WTC11 (cell line): ENCODE results near the gene SMAP1. TPM values are rescaled to one million over a fixed set of nuclear protein-coding genes. Genes with fewer than 3 reads are reported as not detected.

Source experiments
- ATAC-seq: fragments of 200-7000 bp; cut with Tn5 transposase; 2 replicates; pipeline ENCODE4 v1.10.0; 2021; ENCODE audit warnings: mild to moderate bottlenecking, moderate library complexity
- CTCF ChIA-PET: fragments of 300-600 bp; sonication (Branson Sonifier 250); formaldehyde crosslinking; loops from one replicate; lab custom pipeline; 2021; ENCODE audit warnings: antibody characterized with exemption; lab: Charles Lee
- POLR2A ChIA-PET: fragments of 350-600 bp; sonication (Branson Sonifier 250); formaldehyde crosslinking; loops from one replicate; lab custom pipeline; 2021; ENCODE audit warnings: antibody characterized with exemption; lab: Charles Lee
- DNase-seq: peaks from one replicate; pipeline ENCODE4 v3.0.0; 2021; ENCODE audit warnings: low spot score
- H3K27ac Mint-ChIP-seq: 2 replicates; pipeline ENCODE4 v1.8.0; 2021; ENCODE audit warnings: mixed read lengths
- H3K27me3 Mint-ChIP-seq: 2 replicates; pipeline ENCODE4 v1.8.0; 2021; ENCODE audit warnings: low read depth, mild to moderate bottlenecking, moderate library complexity, mixed read lengths
- H3K36me3 Mint-ChIP-seq: 2 replicates; pipeline ENCODE4 v1.8.0; 2021; ENCODE audit warnings: mixed read lengths
- H3K4me1 Mint-ChIP-seq: 2 replicates; pipeline ENCODE4 v1.8.0; 2022; ENCODE audit warnings: mixed read lengths
- H3K4me3 Mint-ChIP-seq: 2 replicates; pipeline ENCODE4 v1.8.0; 2021; ENCODE audit warnings: mild to moderate bottlenecking, moderate library complexity, mixed read lengths
- H3K9me3 Mint-ChIP-seq: 2 replicates; pipeline ENCODE4 v1.8.0; 2021; ENCODE audit warnings: mixed read lengths
- CBFB ChIP-seq: sonication (generic); formaldehyde crosslinking; IDR thresholded peaks from 2 replicates; pipeline ENCODE4 v1.8.1; 2022; ENCODE audit warnings: mild to moderate bottlenecking, low read depth, missing genetic modification reagents
- FOXK1 ChIP-seq: sonication (generic); formaldehyde crosslinking; IDR thresholded peaks from 2 replicates; pipeline ENCODE4 v1.8.0; 2022; ENCODE audit warnings: mild to moderate bottlenecking, moderate library complexity, missing genetic modification reagents
- JUN ChIP-seq: sonication (generic); formaldehyde crosslinking; IDR thresholded peaks from 2 replicates; pipeline ENCODE4 v1.8.0; 2023; ENCODE audit warnings: mild to moderate bottlenecking, missing genetic modification reagents
- MYBL2 ChIP-seq: sonication (generic); formaldehyde crosslinking; IDR thresholded peaks from 2 replicates; pipeline ENCODE4 v1.8.1; 2023; ENCODE audit warnings: mild to moderate bottlenecking, moderate library complexity, missing genetic modification reagents
- NFATC4 ChIP-seq: fragments of 250-450 bp; sonication (Bioruptor Pico); IDR thresholded peaks from 2 replicates; pipeline ENCODE4 v1.9.0; 2021; ENCODE audit warnings: mild to moderate bottlenecking
- NFYB ChIP-seq: sonication (generic); formaldehyde crosslinking; conservative IDR thresholded peaks from 2 replicates; pipeline ENCODE4 v1.8.0; 2022; ENCODE audit warnings: low read depth, missing genetic modification reagents
- RORB ChIP-seq: fragments of 250-450 bp; sonication (Bioruptor Pico); IDR thresholded peaks from 2 replicates; pipeline ENCODE4 v1.9.0; 2021; ENCODE audit warnings: mild to moderate bottlenecking
- SMAD3 ChIP-seq: sonication (generic); formaldehyde crosslinking; IDR thresholded peaks from 2 replicates; pipeline ENCODE4 v1.8.0; 2022; ENCODE audit warnings: missing genetic modification reagents, mild to moderate bottlenecking, borderline replicate concordance
- SMAD4 ChIP-seq: sonication (generic); formaldehyde crosslinking; IDR thresholded peaks from 2 replicates; pipeline ENCODE4 v1.8.0; 2022; ENCODE audit warnings: mild to moderate bottlenecking, missing genetic modification reagents
- TCF7 ChIP-seq: sonication (generic); formaldehyde crosslinking; IDR thresholded peaks from 2 replicates; pipeline ENCODE4 v1.8.0; 2022; ENCODE audit warnings: mild to moderate bottlenecking, low read depth, missing genetic modification reagents, moderate library complexity
- ZBTB21 ChIP-seq: sonication (generic); formaldehyde crosslinking; IDR thresholded peaks from 2 replicates; pipeline ENCODE4 v1.8.1; 2023; ENCODE audit warnings: mild to moderate bottlenecking, missing genetic modification reagents, borderline replicate concordance
- ZNF317 ChIP-seq: sonication (generic); formaldehyde crosslinking; IDR thresholded peaks from 2 replicates; pipeline ENCODE4 v1.8.1; 2023; ENCODE audit warnings: low read depth, mild to moderate bottlenecking, moderate library complexity, missing genetic modification reagents, borderline replicate concordance
- ZNF416 ChIP-seq: fragments of 250-450 bp; sonication (Bioruptor Pico); IDR thresholded peaks from 2 replicates; pipeline ENCODE4 v1.9.0; 2021; ENCODE audit warnings: mild to moderate bottlenecking, inconsistent platforms
- ZNF423 ChIP-seq: fragments of 250-450 bp; sonication (Bioruptor Pico); IDR thresholded peaks from 2 replicates; pipeline ENCODE4 v2.1.2; 2022; ENCODE audit warnings: mild to moderate bottlenecking, moderate library complexity
- total RNA-seq: library from RNA; stranded (reverse); gene quantifications from 3 replicates; pipeline ENCODE4 v1.2.3, GENCODE V29; 2021
- TF ChIP-seq, protein P1 (sequence below): sonication (generic); formaldehyde crosslinking; IDR thresholded peaks from 2 replicates; pipeline ENCODE4 v1.8.1; 2022; ENCODE audit warnings: mild to moderate bottlenecking, moderate library complexity, missing genetic modification reagents
- TF ChIP-seq, protein P2 (sequence below): fragments of 250-450 bp; sonication (Bioruptor Pico); IDR thresholded peaks from 2 replicates; pipeline ENCODE4 v1.9.0; 2021; ENCODE audit warnings: mild to moderate bottlenecking
- TF ChIP-seq, protein P3 (sequence below): sonication (generic); formaldehyde crosslinking; IDR thresholded peaks from 2 replicates; pipeline ENCODE4 v1.8.1; 2022; ENCODE audit warnings: mild to moderate bottlenecking, missing genetic modification reagents, moderate library complexity, borderline replicate concordance
- TF ChIP-seq, protein P4 (sequence below): fragments of 250-450 bp; sonication (Bioruptor Pico); IDR thresholded peaks from 2 replicates; pipeline ENCODE4 v2.1.2; 2022; ENCODE audit warnings: mild to moderate bottlenecking, moderate library complexity
- TF ChIP-seq, protein P5 (sequence below): sonication (generic); formaldehyde crosslinking; IDR thresholded peaks from 2 replicates; pipeline ENCODE4 v1.8.1; 2023; ENCODE audit warnings: mild to moderate bottlenecking, moderate library complexity, missing genetic modification reagents

SMAP1 gene
- total RNA-seq, 1 experiment from 2014 or later, result 29.0 TPM

DNA sequence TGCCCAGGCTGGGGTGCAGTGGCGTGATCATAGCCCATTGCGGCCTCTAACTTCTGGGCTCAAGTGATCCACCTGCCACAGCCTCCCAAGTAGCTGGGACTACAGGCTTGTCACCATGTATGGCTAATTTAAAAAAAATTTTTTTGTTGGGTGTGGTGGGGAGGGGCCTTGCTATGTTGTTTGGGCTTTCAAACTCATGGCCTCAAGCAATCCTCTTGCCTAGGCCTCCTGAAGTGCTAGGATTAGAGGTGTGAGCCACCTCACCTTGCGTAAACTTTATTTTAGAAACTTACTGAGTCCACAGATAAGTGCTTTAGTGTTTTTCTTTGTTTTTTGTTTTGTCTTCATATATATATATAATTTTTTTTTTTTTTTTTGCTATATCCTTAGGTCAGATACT lies 9.1 kb downstream of the SMAP1 start:
- ATAC-seq, result no peak

DNA sequence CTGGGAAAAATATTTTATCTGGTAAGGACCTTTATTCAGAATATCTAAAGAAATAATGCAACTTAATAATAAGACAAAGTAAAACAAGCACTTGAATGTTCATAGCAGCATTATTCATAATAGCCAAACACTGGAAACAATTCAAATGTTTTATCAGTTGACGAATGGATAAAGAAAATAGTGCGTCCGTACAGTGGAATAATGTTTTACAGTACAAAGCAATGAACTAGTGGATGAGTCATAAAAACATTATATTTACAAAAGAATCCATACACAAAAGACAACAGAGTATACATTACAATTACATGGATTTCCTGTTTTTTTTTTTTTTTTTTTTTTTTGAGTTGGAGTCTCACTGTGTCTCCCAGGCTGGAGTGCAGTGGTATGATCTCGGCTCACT lies 12.7 kb downstream of the SMAP1 start:
- POLR2A ChIA-PET, result no interaction called here
- Mint-ChIP-seq H3K9me3 (peaks cover 7% of the 10 kb centered on the region), H3K4me3 (no peak overlapping the region), H3K27me3 (no peaks in the 10 kb centered on the region), H3K27ac (no peak overlapping the region), H3K36me3 (no peaks in the 10 kb centered on the region), H3K4me1 (peaks cover 20% of the 10 kb centered on the region)
- ATAC-seq (no peak), DNase-seq (no peak)
- CTCF ChIA-PET, result interaction anchor here (0.6 to 0.7 kb wide), 2 partner anchors 326 to 795 kb away, joined by 3 to 4 read pairs; no protein-coding TSS in a partner anchor
- TF ChIP-seq RORB (CRISPR knock-in tag), result no peak
- TF ChIP-seq NFYB (CRISPR knock-in tag), result no peak
- TF ChIP-seq JUN, result no peak
- TF ChIP-seq ZBTB21, result no peak
- TF ChIP-seq NFATC4, result no peak
- TF ChIP-seq, protein P1, sequence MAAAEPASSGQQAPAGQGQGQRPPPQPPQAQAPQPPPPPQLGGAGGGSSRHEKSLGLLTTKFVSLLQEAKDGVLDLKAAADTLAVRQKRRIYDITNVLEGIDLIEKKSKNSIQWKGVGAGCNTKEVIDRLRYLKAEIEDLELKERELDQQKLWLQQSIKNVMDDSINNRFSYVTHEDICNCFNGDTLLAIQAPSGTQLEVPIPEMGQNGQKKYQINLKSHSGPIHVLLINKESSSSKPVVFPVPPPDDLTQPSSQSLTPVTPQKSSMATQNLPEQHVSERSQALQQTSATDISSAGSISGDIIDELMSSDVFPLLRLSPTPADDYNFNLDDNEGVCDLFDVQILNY (CRISPR knock-in tag), result no peak

More for the DNA sequence above, 9.1 kb downstream of the SMAP1 start:
- DNase-seq, result no peak
- CTCF ChIA-PET, result interaction anchor here (0.9 to 1.4 kb wide), 2 partner anchors 308 to 367 kb away, joined by 3 to 4 read pairs; no protein-coding TSS in a partner anchor
- Mint-ChIP-seq H3K4me1 (peaks cover 22% of the 10 kb centered on the region), H3K27ac (no peak overlapping the region), H3K9me3 (peaks cover 7% of the 10 kb centered on the region), H3K4me3 (no peak overlapping the region), H3K27me3 (no peaks in the 10 kb centered on the region), H3K36me3 (no peaks in the 10 kb centered on the region)
- POLR2A ChIA-PET, result no interaction called here
- TF ChIP-seq ZNF416 (CRISPR knock-in tag), result no peak
- no peak for TF ChIP-seq SMAD3 (CRISPR knock-in tag)
- TF ChIP-seq, protein P2, sequence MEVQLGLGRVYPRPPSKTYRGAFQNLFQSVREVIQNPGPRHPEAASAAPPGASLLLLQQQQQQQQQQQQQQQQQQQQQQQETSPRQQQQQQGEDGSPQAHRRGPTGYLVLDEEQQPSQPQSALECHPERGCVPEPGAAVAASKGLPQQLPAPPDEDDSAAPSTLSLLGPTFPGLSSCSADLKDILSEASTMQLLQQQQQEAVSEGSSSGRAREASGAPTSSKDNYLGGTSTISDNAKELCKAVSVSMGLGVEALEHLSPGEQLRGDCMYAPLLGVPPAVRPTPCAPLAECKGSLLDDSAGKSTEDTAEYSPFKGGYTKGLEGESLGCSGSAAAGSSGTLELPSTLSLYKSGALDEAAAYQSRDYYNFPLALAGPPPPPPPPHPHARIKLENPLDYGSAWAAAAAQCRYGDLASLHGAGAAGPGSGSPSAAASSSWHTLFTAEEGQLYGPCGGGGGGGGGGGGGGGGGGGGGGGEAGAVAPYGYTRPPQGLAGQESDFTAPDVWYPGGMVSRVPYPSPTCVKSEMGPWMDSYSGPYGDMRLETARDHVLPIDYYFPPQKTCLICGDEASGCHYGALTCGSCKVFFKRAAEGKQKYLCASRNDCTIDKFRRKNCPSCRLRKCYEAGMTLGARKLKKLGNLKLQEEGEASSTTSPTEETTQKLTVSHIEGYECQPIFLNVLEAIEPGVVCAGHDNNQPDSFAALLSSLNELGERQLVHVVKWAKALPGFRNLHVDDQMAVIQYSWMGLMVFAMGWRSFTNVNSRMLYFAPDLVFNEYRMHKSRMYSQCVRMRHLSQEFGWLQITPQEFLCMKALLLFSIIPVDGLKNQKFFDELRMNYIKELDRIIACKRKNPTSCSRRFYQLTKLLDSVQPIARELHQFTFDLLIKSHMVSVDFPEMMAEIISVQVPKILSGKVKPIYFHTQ (CRISPR knock-in tag), result no peak
- TF ChIP-seq TCF7 (CRISPR knock-in tag), result no peak
- TF ChIP-seq, protein P3, sequence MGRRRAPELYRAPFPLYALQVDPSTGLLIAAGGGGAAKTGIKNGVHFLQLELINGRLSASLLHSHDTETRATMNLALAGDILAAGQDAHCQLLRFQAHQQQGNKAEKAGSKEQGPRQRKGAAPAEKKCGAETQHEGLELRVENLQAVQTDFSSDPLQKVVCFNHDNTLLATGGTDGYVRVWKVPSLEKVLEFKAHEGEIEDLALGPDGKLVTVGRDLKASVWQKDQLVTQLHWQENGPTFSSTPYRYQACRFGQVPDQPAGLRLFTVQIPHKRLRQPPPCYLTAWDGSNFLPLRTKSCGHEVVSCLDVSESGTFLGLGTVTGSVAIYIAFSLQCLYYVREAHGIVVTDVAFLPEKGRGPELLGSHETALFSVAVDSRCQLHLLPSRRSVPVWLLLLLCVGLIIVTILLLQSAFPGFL (CRISPR knock-in tag), result no peak
- no peak for TF ChIP-seq MYBL2 (CRISPR knock-in tag)
- TF ChIP-seq, protein P4, sequence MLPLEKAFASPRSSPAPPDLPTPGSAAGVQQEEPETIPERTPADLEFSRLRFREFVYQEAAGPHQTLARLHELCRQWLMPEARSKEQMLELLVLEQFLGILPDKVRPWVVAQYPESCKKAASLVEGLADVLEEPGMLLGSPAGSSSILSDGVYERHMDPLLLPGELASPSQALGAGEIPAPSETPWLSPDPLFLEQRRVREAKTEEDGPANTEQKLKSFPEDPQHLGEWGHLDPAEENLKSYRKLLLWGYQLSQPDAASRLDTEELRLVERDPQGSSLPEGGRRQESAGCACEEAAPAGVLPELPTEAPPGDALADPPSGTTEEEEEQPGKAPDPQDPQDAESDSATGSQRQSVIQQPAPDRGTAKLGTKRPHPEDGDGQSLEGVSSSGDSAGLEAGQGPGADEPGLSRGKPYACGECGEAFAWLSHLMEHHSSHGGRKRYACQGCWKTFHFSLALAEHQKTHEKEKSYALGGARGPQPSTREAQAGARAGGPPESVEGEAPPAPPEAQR (CRISPR knock-in tag), result no peak
- no peak for TF ChIP-seq SMAD4
- TF ChIP-seq FOXK1, result no peak
- no peak for TF ChIP-seq ZNF317 (CRISPR knock-in tag)
- no peak for TF ChIP-seq ZNF423 (CRISPR knock-in tag)
- no peak for TF ChIP-seq RORB (CRISPR knock-in tag)
- TF ChIP-seq NFYB (CRISPR knock-in tag), result no peak
- no peak for TF ChIP-seq CBFB (CRISPR knock-in tag)
- TF ChIP-seq, protein P5, sequence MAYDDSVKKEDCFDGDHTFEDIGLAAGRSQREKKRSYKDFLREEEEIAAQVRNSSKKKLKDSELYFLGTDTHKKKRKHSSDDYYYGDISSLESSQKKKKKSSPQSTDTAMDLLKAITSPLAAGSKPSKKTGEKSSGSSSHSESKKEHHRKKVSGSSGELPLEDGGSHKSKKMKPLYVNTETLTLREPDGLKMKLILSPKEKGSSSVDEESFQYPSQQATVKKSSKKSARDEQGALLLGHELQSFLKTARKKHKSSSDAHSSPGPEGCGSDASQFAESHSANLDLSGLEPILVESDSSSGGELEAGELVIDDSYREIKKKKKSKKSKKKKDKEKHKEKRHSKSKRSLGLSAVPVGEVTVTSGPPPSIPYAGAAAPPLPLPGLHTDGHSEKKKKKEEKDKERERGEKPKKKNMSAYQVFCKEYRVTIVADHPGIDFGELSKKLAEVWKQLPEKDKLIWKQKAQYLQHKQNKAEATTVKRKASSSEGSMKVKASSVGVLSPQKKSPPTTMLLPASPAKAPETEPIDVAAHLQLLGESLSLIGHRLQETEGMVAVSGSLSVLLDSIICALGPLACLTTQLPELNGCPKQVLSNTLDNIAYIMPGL, result no peak
